Erythroblast (primary cell): ENCODE data around the gene SETD3.

Experiments
- DNase-seq, 2 experiments: peaks; one replicate each; lab custom pipeline; 2025; lab: John Stamatoyannopoulos, UW
- GATA1 ChIP-seq: IDR thresholded peaks from 2 replicates; pipeline ENCODE4 v1.6.1; 2011; ENCODE audit warnings: low read depth, mild to moderate bottlenecking, control low read depth, low read length, moderate library complexity
- POLR2A ChIP-seq: IDR thresholded peaks from 2 replicates; pipeline ENCODE4 v1.6.1; 2011; ENCODE audit warnings: mild to moderate bottlenecking, low read length

SETD3 gene

DNA sequence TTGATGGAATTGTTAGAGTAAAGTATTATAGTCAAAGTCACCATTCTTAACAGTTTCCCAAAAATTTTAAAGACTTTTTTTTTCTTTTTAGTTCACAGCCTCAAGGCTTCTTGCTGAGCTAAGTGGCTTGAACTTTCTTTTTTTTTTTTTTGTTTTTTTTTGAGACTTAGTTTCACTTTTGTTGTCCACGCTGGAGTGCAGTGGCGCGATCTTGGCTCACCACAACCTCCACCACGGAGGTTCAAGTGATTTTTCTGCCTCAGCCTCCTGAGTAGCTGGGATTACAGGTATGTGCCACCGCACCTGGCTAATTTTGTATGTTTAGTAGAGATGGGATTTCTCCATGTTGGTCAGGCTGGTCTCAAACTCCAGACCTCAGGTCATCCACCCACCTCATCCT, 92.8 kb downstream of the SETD3 start:
- TF ChIP-seq GATA1: no peak
- no peak for TF ChIP-seq POLR2A
- DNase-seq: no peak

GRCh38 chr14:99384450-99385417, 95.9 kb downstream of the SETD3 start:
- no peak for TF ChIP-seq GATA1
- TF ChIP-seq POLR2A: no peak
- DNase-seq: no peak

DNA sequence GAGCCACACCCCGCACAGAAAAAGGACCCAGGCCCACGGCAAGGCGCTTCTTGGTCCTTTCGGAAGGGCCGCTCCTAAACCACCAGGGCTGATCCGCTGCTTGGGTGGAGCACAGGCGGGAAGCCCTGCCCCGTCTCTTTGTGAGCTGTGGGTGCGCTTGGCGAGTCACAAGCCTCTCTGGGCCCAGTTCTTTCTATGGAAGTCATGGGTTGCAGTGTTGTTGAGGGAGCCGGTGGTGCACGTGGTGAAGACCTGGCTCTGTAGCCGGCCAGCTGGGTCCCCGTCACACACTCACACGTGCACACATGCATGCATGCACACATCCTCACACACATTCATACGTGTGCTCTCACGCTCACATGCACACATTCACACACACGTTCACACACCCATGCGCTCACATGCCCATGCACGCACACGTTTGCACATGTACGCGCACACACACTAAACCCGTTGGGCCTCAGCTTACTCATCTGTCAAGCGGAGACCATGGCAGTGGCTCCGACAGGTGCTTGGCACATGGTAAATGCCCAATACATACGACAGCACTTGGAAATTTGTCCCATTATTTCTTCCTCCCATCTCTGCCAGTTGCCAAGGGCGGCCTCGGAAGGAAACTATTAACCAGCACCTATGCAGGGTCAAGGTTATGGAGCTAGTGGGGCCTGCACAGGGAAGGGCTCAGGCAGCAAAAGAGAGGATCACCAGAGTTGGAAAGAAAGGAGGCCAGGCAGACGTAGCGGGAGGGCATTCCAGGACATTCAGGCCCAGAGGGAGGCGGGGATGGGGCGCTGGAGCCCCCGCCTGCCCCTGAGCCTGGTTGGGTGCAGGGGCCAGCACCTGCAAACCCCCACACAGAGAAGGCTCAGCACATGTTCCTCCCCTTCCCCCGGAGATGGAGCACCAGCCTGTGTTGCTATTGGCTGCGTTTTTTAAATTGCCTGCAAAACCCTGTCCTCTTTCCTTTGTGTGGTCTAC, 96.9 kb downstream of the SETD3 start:
- no peak for DNase-seq
- TF ChIP-seq POLR2A (no peak), GATA1 (no peak)

GRCh38 chr14:99382781-99383471, 97.7 kb downstream of the SETD3 start:
- no peak for TF ChIP-seq GATA1
- TF ChIP-seq POLR2A: no peak
- no peak for DNase-seq

- no peak for DNase-seq
Measured at GRCh38 chr14:99382071-99382470, 98.6 kb downstream of the SETD3 start.

DNA sequence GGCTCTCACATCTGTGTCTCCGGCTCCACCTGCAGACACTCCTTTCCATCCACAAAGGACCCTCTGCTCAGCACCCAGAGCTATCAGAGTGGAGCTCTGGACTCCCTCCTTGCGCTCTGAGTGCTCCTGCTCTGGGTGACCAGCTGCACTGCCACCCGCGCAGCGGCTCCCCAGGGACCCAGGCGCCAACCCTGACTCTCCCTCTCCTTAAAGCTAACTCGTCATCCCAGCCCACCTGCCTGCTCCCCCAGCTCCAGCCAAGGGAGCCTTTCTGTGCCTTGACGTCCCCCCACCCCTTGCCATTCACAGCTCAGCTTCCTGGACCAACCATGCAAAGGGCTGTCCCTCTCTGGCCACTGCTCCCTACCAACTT, 99.0 kb downstream of the SETD3 start:
- TF ChIP-seq POLR2A (no peak), GATA1 (no peak)
- DNase-seq: no peak

More at GRCh38 chr14:99382071-99382470, 98.6 kb downstream of the SETD3 start:
- TF ChIP-seq GATA1: no peak
- no peak for TF ChIP-seq POLR2A

GRCh38 chr14:99380991-99381687, 99.5 kb downstream of the SETD3 start:
- DNase-seq: no peak
- TF ChIP-seq POLR2A (no peak), GATA1 (no peak)

- TF ChIP-seq POLR2A (no peak), GATA1 (no peak)
- no peak for DNase-seq
Measured at GRCh38 chr14:99380402-99380801, 100.3 kb downstream of the SETD3 start.

GRCh38 chr14:99378782-99379214, 101.9 kb downstream of the SETD3 start:
- no peak for TF ChIP-seq POLR2A
- TF ChIP-seq GATA1: no peak
- no peak for DNase-seq

GRCh38 chr14:99377951-99378350, 102.7 kb downstream of the SETD3 start:
- no peak for DNase-seq

GRCh38 chr14:99374964-99375363, 105.7 kb downstream of the SETD3 start:
- TF ChIP-seq POLR2A (no peak), GATA1 (no peak)
- no peak for DNase-seq

More at GRCh38 chr14:99377951-99378350, 102.7 kb downstream of the SETD3 start:
- no peak for TF ChIP-seq POLR2A

DNA sequence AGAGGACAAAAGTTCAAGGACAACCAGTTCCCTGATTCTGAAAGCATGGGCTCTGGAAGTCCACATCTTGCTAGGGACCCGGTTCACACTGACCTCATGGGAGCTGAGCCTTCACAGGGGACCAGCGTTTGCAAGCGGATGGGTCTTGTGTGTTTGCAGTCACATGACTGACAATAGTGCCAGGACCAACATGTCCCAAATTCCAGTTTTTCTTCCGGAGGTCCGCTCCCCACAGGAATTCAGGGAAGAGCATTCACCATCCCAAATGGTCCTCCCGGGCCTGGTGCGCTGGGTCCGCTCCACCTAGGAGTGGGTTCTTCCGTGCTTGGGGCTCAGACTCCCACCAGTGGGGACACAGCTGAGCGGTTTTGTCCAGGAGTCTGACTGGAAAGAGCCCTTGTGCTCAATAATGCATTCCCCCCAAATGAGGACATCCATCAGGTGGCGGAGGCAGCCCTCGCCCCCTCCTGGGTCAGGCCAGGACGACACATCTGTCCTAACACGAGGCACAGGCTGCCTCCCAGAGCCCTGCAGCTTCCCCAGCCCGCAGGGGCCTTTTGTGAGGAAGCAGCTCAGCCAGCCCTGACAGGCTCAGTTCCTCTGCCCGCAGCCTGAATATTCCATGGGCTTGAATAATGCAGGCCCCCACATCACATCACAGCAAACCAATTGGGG, 116.9 kb downstream of the SETD3 start:
- no peak for DNase-seq
- no peak for TF ChIP-seq GATA1
- TF ChIP-seq POLR2A: no peak

- no peak for DNase-seq
- TF ChIP-seq GATA1: no peak
- TF ChIP-seq POLR2A: no peak
Measured at GRCh38 chr14:99363051-99363450, 117.6 kb downstream of the SETD3 start.
